KOPT-K1 (cell line): ENCODE data around the gene ALMS1.
"Not testable (repeated sequence)": the region's sequence is repeated elsewhere in the genome, so short reads cannot be mapped to it uniquely, and the experiment has no call there.

Source experiments
- H3K27ac ChIP-seq: fragments of 200-600 bp; sonication (generic); 2 replicates; pipeline ENCODE4 v1.5.1; 2016; ENCODE audit warnings: antibody characterized with exemption, mild to moderate bottlenecking, low read depth, low read length; ENCODE audit not compliant: poor library complexity, severe bottlenecking
- H3K36me3 ChIP-seq: fragments of 200-600 bp; sonication (generic); 2 replicates; pipeline ENCODE4 v1.5.1; 2017; ENCODE audit warnings: antibody characterized with exemption, mild to moderate bottlenecking, low read length, moderate library complexity; ENCODE audit not compliant: insufficient read depth
- H3K9me3 ChIP-seq: fragments of 200-600 bp; sonication (generic); 2 replicates; pipeline ENCODE4 v1.5.1; 2017; ENCODE audit warnings: antibody characterized with exemption, low read length, mild to moderate bottlenecking; ENCODE audit not compliant: insufficient read depth, poor library complexity, severe bottlenecking

The ALMS1 gene

GRCh38 chr2:73603099-73603588 is 217.5 kb downstream of the ALMS1 start:
- H3K9me3 ChIP-seq, H3K27ac ChIP-seq: not testable (repeated sequence)
- H3K36me3 ChIP-seq = peaks cover 43% of the 10 kb centered on the region

- H3K27ac ChIP-seq, H3K9me3 ChIP-seq: not testable (repeated sequence)
- H3K36me3 ChIP-seq = peaks cover 52% of the 10 kb centered on the region
These were observed 219.0 kb downstream of the ALMS1 start for GRCh38 chr2:73604589-73604988.

GRCh38 chr2:73610111-73610510 is 224.5 kb downstream of the ALMS1 start:
- Histone ChIP-seq H3K36me3 (peaks cover 13% of the 10 kb centered on the region; the same call in 1 of the 2 replicates), H3K9me3 (no peaks in the 10 kb centered on the region), H3K27ac (no peak overlapping the region)

- Histone ChIP-seq H3K27ac (no peak overlapping the region), H3K9me3 (no peaks in the 10 kb centered on the region), H3K36me3 (peaks cover 8% of the 10 kb centered on the region; the same call in 1 of the 2 replicates)
These were observed 225.6 kb downstream of the ALMS1 start for GRCh38 chr2:73611193-73611592.

- H3K9me3 ChIP-seq = no peaks in the 10 kb centered on the region
- peaks cover 8% of the 10 kb centered on the region; the same call in 1 of the 2 replicates for H3K36me3 ChIP-seq
- no peak overlapping the region for H3K27ac ChIP-seq
These were observed 226.2 kb downstream of the ALMS1 start for GRCh38 chr2:73611867-73612266.

GRCh38 chr2:73614105-73614504 is 228.5 kb downstream of the ALMS1 start:
- H3K36me3 ChIP-seq = 0 out of 2 replicates have a peak, but pooled peaks cover 2% of the 10 kb centered on the region
- H3K9me3 ChIP-seq = no peaks in the 10 kb centered on the region
- H3K27ac ChIP-seq = no peak overlapping the region

- Histone ChIP-seq H3K9me3 (no peaks in the 10 kb centered on the region), H3K27ac (no peak overlapping the region), H3K36me3 (no peaks in the 10 kb centered on the region)
These were observed 229.4 kb downstream of the ALMS1 start for GRCh38 chr2:73614997-73615396.

GRCh38 chr2:73619925-73620324 is 234.3 kb downstream of the ALMS1 start:
- H3K27ac ChIP-seq, H3K9me3 ChIP-seq, H3K36me3 ChIP-seq: not testable (repeated sequence)

GRCh38 chr2:73624036-73624435 is 238.4 kb downstream of the ALMS1 start:
- not testable (repeated sequence) for H3K9me3 ChIP-seq, H3K36me3 ChIP-seq, H3K27ac ChIP-seq

- not testable (repeated sequence) for H3K36me3 ChIP-seq, H3K9me3 ChIP-seq, H3K27ac ChIP-seq
These were observed 239.0 kb downstream of the ALMS1 start for GRCh38 chr2:73624625-73625024.

GRCh38 chr2:73626237-73626636 is 240.6 kb downstream of the ALMS1 start:
- H3K27ac ChIP-seq, H3K36me3 ChIP-seq, H3K9me3 ChIP-seq: not testable (repeated sequence)

GRCh38 chr2:73628493-73628892 is 242.9 kb downstream of the ALMS1 start:
- H3K27ac ChIP-seq, H3K9me3 ChIP-seq: not testable (repeated sequence)

GRCh38 chr2:73630662-73631266 is 245.1 kb downstream of the ALMS1 start:
- H3K36me3 ChIP-seq, H3K9me3 ChIP-seq, H3K27ac ChIP-seq: not testable (repeated sequence)

More at GRCh38 chr2:73628493-73628892, 242.9 kb downstream of the ALMS1 start:
- not testable (repeated sequence) for H3K36me3 ChIP-seq

- peaks cover 17% of the 10 kb centered on the region for H3K9me3 ChIP-seq
- H3K27ac ChIP-seq, H3K36me3 ChIP-seq: not testable (repeated sequence)
These were observed 251.3 kb downstream of the ALMS1 start for GRCh38 chr2:73636977-73637376.

GRCh38 chr2:73638429-73638828 is 252.8 kb downstream of the ALMS1 start:
- H3K9me3 ChIP-seq = peaks cover 17% of the 10 kb centered on the region
- H3K27ac ChIP-seq = no peak overlapping the region
- no peaks in the 10 kb centered on the region for H3K36me3 ChIP-seq

GRCh38 chr2:73640511-73640911 is 254.9 kb downstream of the ALMS1 start:
- Histone ChIP-seq H3K9me3 (peaks cover 17% of the 10 kb centered on the region), H3K36me3 (no peaks in the 10 kb centered on the region), H3K27ac (no peak overlapping the region)
